Measurements from ENCODE around the gene CDH26.

CDH26 gene
- total RNA-seq: 2.8 reads per million, percentile 9 among the genes with 10 or more reads in this experiment

DNA sequence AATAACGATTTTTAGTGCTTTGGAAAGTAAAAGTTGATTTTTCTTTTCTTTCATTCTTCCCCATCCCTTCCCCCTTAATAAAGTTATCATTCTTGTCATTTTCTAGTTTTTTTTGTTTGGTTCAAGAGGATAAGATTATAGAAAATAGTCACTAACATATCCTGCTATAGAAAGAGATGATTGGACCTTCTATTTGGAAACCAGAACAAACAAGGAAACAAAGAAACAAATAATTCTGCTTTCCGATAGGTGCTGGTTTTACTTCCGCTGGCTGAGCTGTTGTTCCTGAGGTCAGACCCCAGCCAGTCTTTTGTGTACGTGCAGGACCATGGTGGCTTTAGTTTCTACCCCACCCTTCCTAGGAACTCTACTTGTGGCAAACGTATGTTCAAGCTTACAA lies at the start of gene CDH26:
TSS of gene CDH26 (plus strand) at position 301 of the 400 bp plus-strand sequence. CDS start 304 bp downstream, outside the sequence.
- DNase-seq: no peak

GRCh38 chr20:59908855-59909254 lies 49.4 kb upstream of the CDH26 start:
- no peak for DNase-seq

DNA sequence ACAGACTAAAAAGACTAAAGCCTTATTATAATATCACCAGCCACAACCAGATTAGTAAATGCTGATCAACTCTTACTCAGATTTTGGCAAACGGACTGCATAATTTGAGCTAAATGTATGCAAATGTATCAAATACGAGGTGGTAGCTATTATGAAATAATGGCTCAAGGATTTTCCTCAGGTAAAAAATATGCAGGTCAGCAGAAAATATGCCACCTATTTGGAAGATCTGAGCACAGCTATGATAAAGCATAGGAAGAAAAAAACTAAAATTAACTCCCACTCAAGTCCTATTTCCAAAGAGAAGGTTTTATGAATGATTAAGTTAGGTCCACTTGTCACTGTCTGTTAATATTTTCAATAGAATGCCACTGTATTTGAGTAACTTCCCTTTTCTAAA lies 47.2 kb upstream of the CDH26 start:
- no peak for DNase-seq

- DNase-seq: no peak
Observed at GRCh38 chr20:59912609-59913008, 45.6 kb upstream of the CDH26 start.

DNA sequence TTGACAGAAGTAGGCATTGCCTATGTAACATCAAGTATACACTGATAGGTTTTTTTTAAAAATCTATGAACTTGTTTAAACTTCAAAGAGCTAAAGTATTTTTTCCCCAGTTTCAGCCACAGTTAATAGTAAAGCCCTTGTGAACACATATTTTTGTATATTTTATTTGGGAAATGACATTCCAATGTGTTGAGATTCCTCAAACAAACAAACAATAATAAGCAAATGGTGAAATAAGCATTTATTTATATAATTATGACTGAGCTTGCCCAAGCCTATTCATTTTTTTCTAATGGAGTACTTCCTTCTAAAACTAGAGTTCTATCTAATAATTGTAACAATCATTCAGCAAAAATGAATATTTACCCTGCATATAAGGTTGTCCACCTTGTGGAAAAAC lies 37.3 kb upstream of the CDH26 start:
- DNase-seq: no peak

DNA sequence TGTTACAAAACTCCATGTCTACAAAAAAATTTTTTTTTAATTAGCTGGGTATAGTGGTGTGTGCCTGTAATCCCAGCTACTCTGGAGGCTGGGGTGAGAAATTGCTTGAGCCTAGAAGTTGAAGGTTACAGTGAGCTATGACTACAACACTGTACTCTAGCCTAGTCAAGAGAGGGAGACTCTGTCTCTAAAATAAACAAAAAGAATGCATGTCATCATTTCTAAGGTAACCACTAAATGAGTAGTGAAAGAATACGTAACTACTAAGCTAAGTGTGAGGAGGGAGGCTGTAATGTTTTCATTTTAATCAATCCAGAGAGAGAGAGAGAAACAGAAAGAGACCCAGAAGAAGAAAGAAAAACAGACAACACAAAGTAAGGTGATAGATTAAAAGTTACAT lies 34.7 kb upstream of the CDH26 start:
- no peak for DNase-seq

- DNase-seq: no peak
Observed at GRCh38 chr20:59925359-59925758, 32.9 kb upstream of the CDH26 start.

- DNase-seq: no peak
Observed at GRCh38 chr20:59925899-59926298, 32.3 kb upstream of the CDH26 start.

DNA sequence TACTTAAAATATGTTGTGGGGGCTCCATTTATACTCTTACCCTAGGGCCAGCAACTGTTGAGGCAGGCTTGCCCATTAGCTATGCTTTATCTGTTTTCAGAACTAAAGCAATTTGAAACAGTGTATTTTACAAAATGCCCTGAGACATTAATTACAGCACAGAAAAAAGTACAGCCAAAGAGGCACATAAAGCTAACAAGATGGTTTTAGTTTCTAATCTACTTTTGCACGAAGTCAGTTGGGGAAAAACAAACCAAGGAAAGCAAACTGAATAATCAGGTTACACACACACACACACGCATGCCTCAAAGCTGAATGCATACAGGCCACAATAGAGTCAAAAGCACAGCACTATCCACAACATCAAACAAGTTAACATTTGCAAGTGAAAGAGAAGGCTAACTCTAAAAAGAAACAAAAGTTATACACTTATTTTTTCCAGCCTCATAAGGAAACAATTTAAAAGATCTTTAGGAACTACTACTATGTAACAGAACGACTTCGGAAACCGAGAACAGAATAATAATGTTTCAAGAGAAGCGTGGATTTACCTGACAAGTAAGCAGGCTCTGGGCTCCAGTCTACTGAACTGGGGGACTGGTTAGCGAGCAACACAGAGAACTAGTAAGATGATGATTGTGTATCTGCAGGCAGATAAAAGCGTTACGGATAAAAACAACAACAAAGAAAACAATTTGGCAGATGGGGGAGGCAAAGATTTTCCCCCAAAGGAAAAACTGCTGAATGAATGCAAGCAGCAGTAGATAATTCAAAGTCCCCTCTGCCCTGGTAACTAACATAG lies 26.5 kb upstream of the CDH26 start:
- DNase-seq: no peak

DNA sequence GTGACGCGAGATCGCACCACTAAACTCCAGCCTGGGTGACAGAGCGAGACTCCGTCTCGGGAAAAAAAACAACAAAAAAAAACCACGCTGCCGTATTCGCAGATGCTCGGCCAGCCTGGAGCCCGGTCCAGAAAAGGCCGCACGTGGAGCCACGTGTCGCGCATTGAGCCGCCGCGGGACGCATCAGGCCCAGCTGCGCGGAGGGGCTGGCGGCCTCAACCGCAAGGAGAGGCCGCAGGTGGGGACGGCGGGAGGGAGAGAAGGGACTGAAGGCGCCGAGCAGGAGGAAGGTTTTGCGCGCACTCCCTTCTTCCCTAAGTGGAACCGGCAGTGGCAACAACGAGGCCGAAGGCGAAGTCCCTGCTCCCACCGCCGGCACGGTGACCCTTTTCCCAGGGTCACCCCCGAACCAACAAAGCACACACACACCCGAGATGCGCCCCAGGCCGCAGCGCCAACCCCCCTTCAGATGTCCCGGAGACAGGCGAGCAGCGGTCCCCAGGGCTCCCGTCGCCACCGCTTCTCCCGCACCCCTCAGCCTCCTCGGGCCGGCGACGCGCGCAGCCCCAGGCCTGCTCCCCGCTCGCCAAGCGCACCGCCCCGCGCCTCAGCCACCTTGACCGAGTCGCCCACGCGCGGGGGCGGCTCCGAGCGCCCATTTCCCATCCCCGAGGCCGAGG lies 25.5 kb upstream of the CDH26 start:
- DNase-seq: no peak

GRCh38 chr20:59933296-59933848 lies 24.9 kb upstream of the CDH26 start, which contains the start of gene SYCP2:
Gene SYCP2, minus strand, starts transcription at chr20:59933637. Its CDS starts 11,224 bp downstream, at chr20:59922413.
- peak; percentile 41 for DNase-seq

- peak; percentile 73 for DNase-seq
Observed at GRCh38 chr20:59933849-59934585, 24.2 kb upstream of the CDH26 start.

GRCh38 chr20:59935457-59936185 lies 22.6 kb upstream of the CDH26 start:
- DNase-seq: no peak

GRCh38 chr20:59936409-59936808 lies 21.8 kb upstream of the CDH26 start:
- no peak for DNase-seq

DNA sequence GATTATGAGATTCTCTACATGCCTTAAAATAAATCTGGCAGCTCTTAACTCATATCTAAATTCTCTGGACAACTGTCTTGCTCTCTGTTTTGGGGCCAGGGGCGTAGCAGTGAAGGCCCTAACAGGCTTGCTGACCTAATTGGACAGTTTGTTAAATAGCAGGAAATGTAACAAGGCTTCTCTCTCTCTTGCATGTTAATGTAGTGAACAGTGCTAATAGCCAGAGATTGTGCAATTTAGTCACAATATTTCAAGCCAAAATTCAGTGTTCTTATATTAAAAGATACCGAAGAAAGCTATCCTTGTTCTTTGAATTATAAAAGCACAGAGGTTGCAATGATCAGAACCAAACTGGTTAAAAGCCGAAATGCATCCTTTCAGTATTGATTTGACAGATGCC lies 21.1 kb upstream of the CDH26 start:
- no peak for DNase-seq

GRCh38 chr20:59938221-59938620 lies 20.0 kb upstream of the CDH26 start:
- DNase-seq: no peak

- no peak for DNase-seq
Observed at GRCh38 chr20:59938696-59939051, 19.5 kb upstream of the CDH26 start.

GRCh38 chr20:59939052-59939878 lies 19.0 kb upstream of the CDH26 start:
- no peak for DNase-seq

DNA sequence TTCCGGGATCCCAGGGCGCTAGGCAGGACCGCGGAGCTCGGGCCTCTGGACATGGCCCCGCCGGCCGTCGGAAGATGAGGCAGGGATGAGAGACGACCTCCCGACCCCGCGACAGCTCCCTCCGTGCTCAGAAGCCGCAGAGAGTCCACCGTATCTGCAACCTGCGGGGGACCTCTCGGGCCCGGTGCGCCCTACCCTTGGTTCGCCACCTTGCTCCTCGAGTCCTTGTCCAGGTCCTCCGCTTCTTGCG lies 18.4 kb upstream of the CDH26 start:
- DNase-seq: no peak

- peak; percentile 79 for DNase-seq
Observed at GRCh38 chr20:59940129-59940955, 17.9 kb upstream of the CDH26 start, which contains the start of the genes FAM217B and PPP1R3D. Gene FAM217B, plus strand, starts transcription at chr20:59940389. Its CDS starts 3,555 bp downstream, at chr20:59943944. Gene PPP1R3D, minus strand, starts transcription at chr20:59940305. Its CDS starts 374 bp downstream, at chr20:59939931.

GRCh38 chr20:59940956-59941294 lies 17.3 kb upstream of the CDH26 start:
- DNase-seq: no peak
